ENCODE measurements around the gene KNG1.

Gene KNG1

GRCh38 chr3:186746008-186746407, 28.8 kb downstream of the KNG1 start:
- CTCF ChIA-PET = no interaction called here
- POLR2A ChIA-PET = no interaction called here
- TF ChIP-seq FOXK2 (IDR thresholded peaks at IDR 0.05) = no peak
- no peak for TF ChIP-seq BHLHE40 (IDR thresholded peaks at IDR 0.05; ENCODE audit: borderline replicate concordance)
- TF ChIP-seq TARDBP (IDR thresholded peaks at IDR 0.05) = no peak
- no peak for TF ChIP-seq ZNF384 (IDR thresholded peaks at IDR 0.05)
- TF ChIP-seq HDGF (IDR thresholded peaks at IDR 0.05; ENCODE audit: borderline replicate concordance) = no peak
- TF ChIP-seq PKNOX1 (IDR thresholded peaks at IDR 0.05) = no peak
- TF ChIP-seq SUZ12 (IDR thresholded peaks at IDR 0.05) = no peak
- TF ChIP-seq FOXA1 (IDR thresholded peaks at IDR 0.05) = no peak
- TF ChIP-seq LEF1 (IDR thresholded peaks at IDR 0.05; ENCODE audit: borderline replicate concordance) = no peak
- TF ChIP-seq CTBP1 (IDR thresholded peaks at IDR 0.05; ENCODE audit: borderline replicate concordance) = no peak
- TF ChIP-seq NFRKB (IDR thresholded peaks at IDR 0.05) = no peak
- no peak for DNase-seq (ENCODE audit: extremely low spot score)

- no peak for TF ChIP-seq ARNT (IDR thresholded peaks at IDR 0.05)
- TF ChIP-seq PKNOX1 (IDR thresholded peaks at IDR 0.05) = no peak
- no peak for TF ChIP-seq HDGF (IDR thresholded peaks at IDR 0.05; ENCODE audit: borderline replicate concordance)
- TF ChIP-seq L3MBTL2 (conservative IDR thresholded peaks at IDR 0.05) = no peak
- DNase-seq (ENCODE audit: extremely low spot score) = no peak
- ChIA-PET POLR2A (no interaction called here), CTCF (no interaction called here)
Observed at GRCh38 chr3:186750316-186750715, 33.2 kb downstream of the KNG1 start.

- CTCF ChIA-PET = no interaction called here
- TF ChIP-seq FOXA1 (IDR thresholded peaks at IDR 0.05) (no peak), ARNT (IDR thresholded peaks at IDR 0.05) (no peak), LEF1 (IDR thresholded peaks at IDR 0.05; ENCODE audit: borderline replicate concordance) (no peak)
- no peak for DNase-seq (ENCODE audit: extremely low spot score)
- POLR2A ChIA-PET = interaction anchor here (1.3 kb wide), 1 partner anchor 31 kb away, joined by 4 read pairs; the partner anchor contains the start of gene EIF4A2
Observed at GRCh38 chr3:186751480-186751879, 34.3 kb downstream of the KNG1 start.

GRCh38 chr3:186754006-186754405, 36.8 kb downstream of the KNG1 start:
- DNase-seq (ENCODE audit: extremely low spot score) = no peak

GRCh38 chr3:186754871-186755270, 37.7 kb downstream of the KNG1 start:
- POLR2A ChIA-PET = no interaction called here
- CTCF ChIA-PET = no interaction called here
- no peak for DNase-seq (ENCODE audit: extremely low spot score)
- no peak for TF ChIP-seq FOXM1 (IDR thresholded peaks at IDR 0.05; ENCODE audit: borderline replicate concordance)
- TF ChIP-seq PKNOX1 (IDR thresholded peaks at IDR 0.05) = no peak
- no peak for TF ChIP-seq SUZ12 (IDR thresholded peaks at IDR 0.05)
- TF ChIP-seq SP1 (IDR thresholded peaks at IDR 0.05) = no peak
- no peak for TF ChIP-seq ZNF384 (IDR thresholded peaks at IDR 0.05)
- TF ChIP-seq LEF1 (IDR thresholded peaks at IDR 0.05; ENCODE audit: borderline replicate concordance) = no peak
- TF ChIP-seq NFRKB (IDR thresholded peaks at IDR 0.05) = no peak
- TF ChIP-seq L3MBTL2 (conservative IDR thresholded peaks at IDR 0.05) = no peak
- no peak for TF ChIP-seq FOXA1 (IDR thresholded peaks at IDR 0.05)
- no peak for TF ChIP-seq ARNT (IDR thresholded peaks at IDR 0.05)
- TF ChIP-seq BHLHE40 (IDR thresholded peaks at IDR 0.05; ENCODE audit: borderline replicate concordance) = no peak
- no peak for TF ChIP-seq HDGF (IDR thresholded peaks at IDR 0.05; ENCODE audit: borderline replicate concordance)
- no peak for TF ChIP-seq FOXK2 (IDR thresholded peaks at IDR 0.05)
- no peak for TF ChIP-seq ELF4 (IDR thresholded peaks at IDR 0.05)
- no peak for TF ChIP-seq TARDBP (IDR thresholded peaks at IDR 0.05)
- no peak for TF ChIP-seq CTBP1 (IDR thresholded peaks at IDR 0.05; ENCODE audit: borderline replicate concordance)

More at GRCh38 chr3:186754006-186754405, 36.8 kb downstream of the KNG1 start:
- ChIA-PET POLR2A (no interaction called here), CTCF (no interaction called here)
- TF ChIP-seq L3MBTL2 (conservative IDR thresholded peaks at IDR 0.05) (no peak), SUZ12 (IDR thresholded peaks at IDR 0.05) (no peak), ELF4 (IDR thresholded peaks at IDR 0.05) (no peak), FOXM1 (IDR thresholded peaks at IDR 0.05; ENCODE audit: borderline replicate concordance) (no peak), FOXA1 (IDR thresholded peaks at IDR 0.05) (no peak), PKNOX1 (IDR thresholded peaks at IDR 0.05) (no peak), TARDBP (IDR thresholded peaks at IDR 0.05) (no peak), ZNF384 (IDR thresholded peaks at IDR 0.05) (no peak), CTBP1 (IDR thresholded peaks at IDR 0.05; ENCODE audit: borderline replicate concordance) (no peak), FOXK2 (IDR thresholded peaks at IDR 0.05) (no peak), LEF1 (IDR thresholded peaks at IDR 0.05; ENCODE audit: borderline replicate concordance) (no peak), ARNT (IDR thresholded peaks at IDR 0.05) (no peak)

- CTCF ChIA-PET = no interaction called here
- DNase-seq (ENCODE audit: extremely low spot score) = no peak
- TF ChIP-seq FOXK2 (IDR thresholded peaks at IDR 0.05) (no peak), PKNOX1 (IDR thresholded peaks at IDR 0.05) (no peak), TARDBP (IDR thresholded peaks at IDR 0.05) (no peak), CTBP1 (IDR thresholded peaks at IDR 0.05; ENCODE audit: borderline replicate concordance) (no peak), NFRKB (IDR thresholded peaks at IDR 0.05) (no peak), FOXA1 (IDR thresholded peaks at IDR 0.05) (no peak), SUZ12 (IDR thresholded peaks at IDR 0.05) (no peak), L3MBTL2 (conservative IDR thresholded peaks at IDR 0.05) (no peak), SP1 (IDR thresholded peaks at IDR 0.05) (no peak)
- POLR2A ChIA-PET = no interaction called here
Observed at GRCh38 chr3:186757214-186757613, 40.1 kb downstream of the KNG1 start.
